DOHH2 (cell line): ENCODE results near the gene ZYX.

ENCODE experiments used
- EZH2phosphoT487 ChIP-seq: fragments of 200-600 bp; sonication (generic); IDR thresholded peaks from 2 replicates; pipeline ENCODE4 v1.6.1; 2017; ENCODE audit warnings: borderline replicate concordance, mild to moderate bottlenecking, antibody characterized with exemption, low read length, moderate library complexity, mixed read lengths
- TF ChIP-seq, protein P1 (sequence below): fragments of 200-600 bp; sonication (generic); IDR thresholded peaks from one replicate; pipeline ENCODE4 v1.5.1; 2014; ENCODE audit warnings: antibody characterized with exemption, mild to moderate bottlenecking, low read depth, low read length; ENCODE audit not compliant: poor library complexity, severe bottlenecking

DNA sequence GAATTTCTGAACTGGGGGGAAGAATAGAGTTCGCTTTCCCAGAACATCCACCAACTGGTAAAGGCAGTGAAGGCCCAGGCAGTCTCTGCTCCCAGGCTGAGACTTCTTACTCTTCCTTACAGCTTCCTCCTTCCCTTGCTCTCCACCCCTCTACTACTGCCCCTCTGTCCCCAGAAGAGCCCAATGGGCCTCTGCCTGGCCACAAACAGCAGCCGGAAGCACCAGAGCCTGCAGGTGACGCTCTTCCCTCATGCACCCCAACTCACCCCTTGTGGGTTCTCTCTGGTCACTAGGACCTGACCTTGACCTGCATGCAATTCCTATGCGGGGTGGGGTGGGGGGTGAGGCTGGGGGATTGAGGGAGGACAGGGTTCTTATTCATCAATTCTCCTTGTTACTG lies 35.1 kb upstream of the ZYX start:
- TF ChIP-seq, protein P1, sequence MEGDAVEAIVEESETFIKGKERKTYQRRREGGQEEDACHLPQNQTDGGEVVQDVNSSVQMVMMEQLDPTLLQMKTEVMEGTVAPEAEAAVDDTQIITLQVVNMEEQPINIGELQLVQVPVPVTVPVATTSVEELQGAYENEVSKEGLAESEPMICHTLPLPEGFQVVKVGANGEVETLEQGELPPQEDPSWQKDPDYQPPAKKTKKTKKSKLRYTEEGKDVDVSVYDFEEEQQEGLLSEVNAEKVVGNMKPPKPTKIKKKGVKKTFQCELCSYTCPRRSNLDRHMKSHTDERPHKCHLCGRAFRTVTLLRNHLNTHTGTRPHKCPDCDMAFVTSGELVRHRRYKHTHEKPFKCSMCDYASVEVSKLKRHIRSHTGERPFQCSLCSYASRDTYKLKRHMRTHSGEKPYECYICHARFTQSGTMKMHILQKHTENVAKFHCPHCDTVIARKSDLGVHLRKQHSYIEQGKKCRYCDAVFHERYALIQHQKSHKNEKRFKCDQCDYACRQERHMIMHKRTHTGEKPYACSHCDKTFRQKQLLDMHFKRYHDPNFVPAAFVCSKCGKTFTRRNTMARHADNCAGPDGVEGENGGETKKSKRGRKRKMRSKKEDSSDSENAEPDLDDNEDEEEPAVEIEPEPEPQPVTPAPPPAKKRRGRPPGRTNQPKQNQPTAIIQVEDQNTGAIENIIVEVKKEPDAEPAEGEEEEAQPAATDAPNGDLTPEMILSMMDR, result no peak
- no peak for TF ChIP-seq EZH2phosphoT487
